Stimulated activated CD4-positive, alpha-beta T cell treated with anti-CD3 and anti-CD28 coated beads, Interleukin-15, amount 100 ng/mL, for 24 hours (primary cell): ENCODE data around the gene REEP3.

Experiments
- DNase-seq: peaks from one replicate; pipeline ENCODE4 v3.0.0-alpha.2; 2020

The REEP3 gene

GRCh38 chr10:63671317-63671937 lies 150.2 kb downstream of the REEP3 start:
- DNase-seq, result no peak

- no peak for DNase-seq
These were observed 151.3 kb downstream of the REEP3 start for GRCh38 chr10:63672491-63672890.

- no peak for DNase-seq
These were observed 152.0 kb downstream of the REEP3 start for GRCh38 chr10:63673246-63673645.

- DNase-seq, result no peak
These were observed 152.6 kb downstream of the REEP3 start for GRCh38 chr10:63673846-63674245.
